Upper lobe of left lung (tissue), 6 donors: ENCODE data around the gene RIPOR2. TPM values are rescaled to one million over a fixed set of nuclear protein-coding genes. Genes with fewer than 3 reads are reported as not detected.
"Not testable (repeated sequence)": the region's sequence is repeated elsewhere in the genome, so short reads cannot be mapped to it uniquely, and the experiment has no call there.

Experiments
- ATAC-seq, 2 donors: fragments of 200-7000 bp; cut with Tn5 transposase; one replicate each; pipeline ENCODE4 v1.9.1; 2022; ENCODE audit warnings: mild to moderate bottlenecking in 2 of 2, moderate library complexity in 2 of 2; ENCODE audit not compliant: low FRiP score in 2 of 2
- DNase-seq, 2 donors: peaks; one replicate each; pipeline ENCODE4 v3.0.0-alpha.2; 2019 to 2020
- H3K27ac ChIP-seq, 4 donors: fragments of 200-600 bp; sonication (generic); one replicate each; pipeline ENCODE4 v1.5.1; 2016 to 2019
- H3K27me3 ChIP-seq, 4 donors: fragments of 200-600 bp; sonication (generic); one replicate each; pipeline ENCODE4 v1.5.1; 2017 to 2019
- H3K36me3 ChIP-seq, 4 donors: fragments of 200-600 bp; sonication (generic); one replicate each; pipeline ENCODE4 v1.5.1; 2016 to 2019
- H3K4me1 ChIP-seq, 4 donors: fragments of 200-600 bp; sonication (generic); one replicate each; pipeline ENCODE4 v1.5.1; 2018 to 2019
- H3K4me3 ChIP-seq, 4 donors: fragments of 200-600 bp; sonication (generic); one replicate each; pipeline ENCODE4 v1.5.1; 2017 to 2019; ENCODE audit warnings: mild to moderate bottlenecking in 2 of 4, moderate library complexity in 1 of 4
- H3K9me3 ChIP-seq, 4 donors: fragments of 200-600 bp; sonication (generic); one replicate each; pipeline ENCODE4 v1.5.1; 2018 to 2019
- EP300 ChIP-seq, 4 donors: sonication (generic); formaldehyde crosslinking; IDR thresholded peaks; one replicate each; pipeline ENCODE4 v1.5.1; 2017; ENCODE audit warnings: antibody characterized with exemption in 4 of 4, control low read depth in 2 of 4
- POLR2A ChIP-seq, 4 donors: fragments of 450-650 bp; IDR thresholded peaks; one replicate each; pipeline ENCODE4 v1.5.1; 2016 to 2017; ENCODE audit warnings: antibody characterized with exemption in 4 of 4, mild to moderate bottlenecking in 2 of 4
- POLR2AphosphoS5 ChIP-seq, 2 donors: sonication (generic); formaldehyde crosslinking; IDR thresholded peaks; one replicate each; pipeline ENCODE4 v1.5.1; 2017; ENCODE audit warnings: antibody characterized with exemption in 2 of 2
- WGBS, 2 donors: methylation state at CpG; one replicate each; pipeline ENCODE4 v1.1.5; 2017 to 2018; 5-methylcytosine and 5-hydroxymethylcytosine counted together
- total RNA-seq, 6 donors: library from RNA; depleted of rRNA in 4 of 6; stranded (reverse); fragments of >200 nt in 4 of 6; gene quantifications; one replicate each; pipeline versions ENCODE4 v1.1.0 to v1.2.1, GENCODE V29; 2016 to 2021
- TF ChIP-seq, protein P1 (sequence below), 6 experiments: fragments of 450-650 bp in 4 of 6; fragments of 200-600 bp in 2 of 6; sonication (generic) in 2 of 6; IDR thresholded peaks; one replicate each; pipeline ENCODE4 v1.5.1; 2016 to 2019; ENCODE audit warnings: antibody characterized with exemption in 6 of 6
- donor health status: DM: no; HTN: no; CAD: no; lungs with moderate emphysema.
- donor health status: DM: no; HTN: yes; CAD: no; lungs with severe emphysema.

Gene RIPOR2
- total RNA-seq, 6 donors from 2014 or later = 25.3 to 67.1 (median 48.3) TPM

DNA sequence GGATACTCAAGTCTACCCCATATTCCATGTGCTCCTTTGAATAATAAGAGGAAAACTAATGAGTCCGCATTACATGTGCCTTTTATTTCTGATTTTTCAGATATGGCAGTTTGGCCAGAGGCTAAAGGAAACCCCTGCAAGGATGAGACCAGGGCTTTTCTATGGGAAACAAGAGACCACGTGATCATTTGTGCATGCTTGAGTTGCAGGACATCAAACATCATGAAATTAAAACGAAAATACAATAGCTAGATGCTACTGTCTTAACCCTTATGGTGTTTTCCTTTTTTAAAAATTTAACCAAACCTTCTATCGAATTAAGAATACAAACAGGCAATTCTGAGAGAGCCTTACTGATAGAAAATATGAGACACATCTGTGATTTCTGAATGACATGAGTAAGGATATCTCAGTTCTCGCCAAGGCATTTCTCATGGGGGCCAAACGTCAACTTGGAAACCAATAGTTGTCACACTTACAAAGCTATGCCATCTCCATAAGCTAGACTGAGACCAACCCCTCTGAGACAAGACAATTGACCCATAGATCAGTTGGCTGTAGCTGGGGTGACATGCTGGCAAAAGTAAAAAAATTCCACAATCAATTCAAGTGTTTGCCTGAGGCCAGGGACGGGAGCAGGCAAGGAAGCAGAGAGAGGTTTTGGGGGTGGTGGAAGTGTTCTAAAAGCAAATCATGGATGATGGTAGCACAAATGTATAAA lies 52.8 kb downstream of the RIPOR2 start:
- no peaks in the 10 kb centered on the region for H3K27me3 ChIP-seq
- peaks cover 0 to 4% (median 0%) of the 10 kb centered on the region in 4 donors for H3K4me1 ChIP-seq
- H3K4me3 ChIP-seq = no peak overlapping the region
- H3K9me3 ChIP-seq = no peaks in the 10 kb centered on the region
- TF ChIP-seq, protein P1, sequence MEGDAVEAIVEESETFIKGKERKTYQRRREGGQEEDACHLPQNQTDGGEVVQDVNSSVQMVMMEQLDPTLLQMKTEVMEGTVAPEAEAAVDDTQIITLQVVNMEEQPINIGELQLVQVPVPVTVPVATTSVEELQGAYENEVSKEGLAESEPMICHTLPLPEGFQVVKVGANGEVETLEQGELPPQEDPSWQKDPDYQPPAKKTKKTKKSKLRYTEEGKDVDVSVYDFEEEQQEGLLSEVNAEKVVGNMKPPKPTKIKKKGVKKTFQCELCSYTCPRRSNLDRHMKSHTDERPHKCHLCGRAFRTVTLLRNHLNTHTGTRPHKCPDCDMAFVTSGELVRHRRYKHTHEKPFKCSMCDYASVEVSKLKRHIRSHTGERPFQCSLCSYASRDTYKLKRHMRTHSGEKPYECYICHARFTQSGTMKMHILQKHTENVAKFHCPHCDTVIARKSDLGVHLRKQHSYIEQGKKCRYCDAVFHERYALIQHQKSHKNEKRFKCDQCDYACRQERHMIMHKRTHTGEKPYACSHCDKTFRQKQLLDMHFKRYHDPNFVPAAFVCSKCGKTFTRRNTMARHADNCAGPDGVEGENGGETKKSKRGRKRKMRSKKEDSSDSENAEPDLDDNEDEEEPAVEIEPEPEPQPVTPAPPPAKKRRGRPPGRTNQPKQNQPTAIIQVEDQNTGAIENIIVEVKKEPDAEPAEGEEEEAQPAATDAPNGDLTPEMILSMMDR (IDR thresholded peaks at IDR 0.05) = no peak
- TF ChIP-seq POLR2AphosphoS5 (IDR thresholded peaks at IDR 0.05) (no peak), EP300 (IDR thresholded peaks at IDR 0.05) (no peak), POLR2A (IDR thresholded peaks at IDR 0.05) (no peak)
- DNase-seq (no peak), ATAC-seq (no peak)
- H3K27ac ChIP-seq = no peak overlapping the region
- WGBS, 2 donors = 86 to 87% methylated on average over 7 of the region's 7 CpGs
- no peaks in the 10 kb centered on the region for H3K36me3 ChIP-seq

- DNase-seq = no peak
- Histone ChIP-seq H3K9me3 (peaks cover 0 to 5% (median 0%) of the 10 kb centered on the region in 4 donors), H3K36me3 (no peaks in the 10 kb centered on the region), H3K4me3 (no peak overlapping the region), H3K27me3 (no peaks in the 10 kb centered on the region), H3K4me1 (peaks cover 0 to 4% (median 0%) of the 10 kb centered on the region in 4 donors), H3K27ac (no peak overlapping the region)
- no peak for ATAC-seq
- TF ChIP-seq, protein P1 (IDR thresholded peaks at IDR 0.05) = no peak
- no peak for TF ChIP-seq POLR2AphosphoS5 (IDR thresholded peaks at IDR 0.05)
- TF ChIP-seq EP300 (IDR thresholded peaks at IDR 0.05) = no peak
- no peak for TF ChIP-seq POLR2A (IDR thresholded peaks at IDR 0.05)
- WGBS, 2 donors = 74 to 79% methylated on average over 3 of the region's 3 CpGs
Measured at GRCh38 chr6:24882295-24882694, 53.5 kb downstream of the RIPOR2 start.

DNA sequence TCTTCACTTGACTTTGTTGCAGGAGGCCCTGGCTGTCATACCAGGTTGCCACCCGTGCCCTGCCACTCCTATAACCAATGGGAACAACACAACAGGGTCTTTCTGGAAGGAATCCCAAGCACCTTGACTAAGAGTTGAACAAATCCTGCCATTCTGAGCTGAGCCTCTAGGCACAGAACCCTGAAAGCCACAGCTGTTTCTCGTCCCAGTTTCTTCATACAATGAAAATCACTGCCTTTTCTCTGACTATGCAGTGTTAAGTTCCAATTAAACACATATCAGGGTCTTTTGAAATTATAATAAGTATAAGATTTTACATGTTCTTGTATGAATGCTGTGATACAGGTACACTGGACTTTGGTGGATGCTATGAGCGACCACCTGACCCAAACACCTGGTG lies 54.4 kb downstream of the RIPOR2 start:
- no peak overlapping the region for H3K27ac ChIP-seq
- H3K4me1 ChIP-seq = peaks cover 0 to 4% (median 0%) of the 10 kb centered on the region in 4 donors
- H3K27me3 ChIP-seq = no peaks in the 10 kb centered on the region
- TF ChIP-seq POLR2AphosphoS5 (IDR thresholded peaks at IDR 0.05) (no peak), POLR2A (IDR thresholded peaks at IDR 0.05) (no peak), EP300 (IDR thresholded peaks at IDR 0.05) (no peak)
- TF ChIP-seq, protein P1 (IDR thresholded peaks at IDR 0.05) = no peak
- no peaks in the 10 kb centered on the region for H3K36me3 ChIP-seq
- peaks cover 0 to 9% (median 0%) of the 10 kb centered on the region in 4 donors for H3K9me3 ChIP-seq
- ATAC-seq (no peak), DNase-seq (no peak)
- 72 to 87% methylated on average over 3 of the region's 3 CpGs for WGBS, 2 donors
- H3K4me3 ChIP-seq = no peak overlapping the region

DNA sequence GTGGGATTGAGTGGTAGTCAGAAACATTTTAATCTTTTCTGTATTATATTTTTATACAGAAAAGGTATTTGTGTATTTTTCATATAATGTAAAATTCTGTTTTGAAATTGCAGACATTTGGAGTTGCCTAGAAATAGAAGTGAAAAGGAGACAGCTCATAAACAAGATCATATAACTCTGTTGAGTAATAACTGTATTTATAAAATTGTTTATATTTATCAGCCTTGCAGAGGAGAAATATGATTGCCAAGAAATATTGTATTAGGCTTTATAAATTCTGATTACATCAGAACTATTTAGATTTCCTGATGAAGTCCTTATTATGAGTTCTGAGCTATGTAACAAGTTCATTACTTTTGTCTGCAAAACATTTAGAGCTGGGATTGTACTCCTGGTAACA lies 55.3 kb downstream of the RIPOR2 start:
- peaks cover 0 to 9% (median 0%) of the 10 kb centered on the region in 4 donors for H3K9me3 ChIP-seq
- ATAC-seq (no peak), DNase-seq (no peak)
- H3K27me3 ChIP-seq = no peaks in the 10 kb centered on the region
- H3K4me3 ChIP-seq = no peak overlapping the region
- H3K36me3 ChIP-seq = no peaks in the 10 kb centered on the region
- no peak for TF ChIP-seq POLR2A (IDR thresholded peaks at IDR 0.05)
- no peak for TF ChIP-seq EP300 (IDR thresholded peaks at IDR 0.05)
- TF ChIP-seq, protein P1 (IDR thresholded peaks at IDR 0.05) = no peak
- TF ChIP-seq POLR2AphosphoS5 (IDR thresholded peaks at IDR 0.05) = no peak
- H3K4me1 ChIP-seq = peaks cover 0 to 4% (median 0%) of the 10 kb centered on the region in 4 donors
- no peak overlapping the region for H3K27ac ChIP-seq

DNA sequence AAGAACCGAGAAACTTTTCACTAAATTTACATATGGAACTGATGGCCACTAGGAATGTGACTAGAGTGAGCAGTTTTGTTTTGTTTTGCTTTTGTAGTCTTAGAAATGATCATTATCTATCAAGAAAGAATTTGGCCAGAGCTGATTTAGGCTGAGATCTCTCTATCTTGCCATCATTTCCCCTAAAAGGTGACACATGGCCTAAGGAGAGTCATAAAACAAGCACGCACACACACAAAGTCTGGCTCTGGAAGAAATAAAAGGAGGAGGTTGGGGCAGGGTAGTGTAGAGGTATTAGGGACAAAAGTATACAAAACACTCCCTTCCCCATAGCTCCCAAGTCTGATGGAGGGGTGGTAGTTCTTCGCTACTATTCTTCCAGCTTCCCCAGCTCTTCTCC lies 56.4 kb downstream of the RIPOR2 start:
- no peak overlapping the region for H3K4me3 ChIP-seq
- 84 to 93% methylated on average over 3 of the region's 3 CpGs for WGBS, 2 donors
- no peak for ATAC-seq
- peaks cover 0 to 4% (median 0%) of the 10 kb centered on the region in 4 donors for H3K4me1 ChIP-seq
- TF ChIP-seq EP300 (IDR thresholded peaks at IDR 0.05) (no peak), POLR2A (IDR thresholded peaks at IDR 0.05) (no peak), POLR2AphosphoS5 (IDR thresholded peaks at IDR 0.05) (no peak)
- TF ChIP-seq, protein P1 (IDR thresholded peaks at IDR 0.05) = no peak
- no peak for DNase-seq
- H3K27me3 ChIP-seq = no peaks in the 10 kb centered on the region
- H3K27ac ChIP-seq = no peak overlapping the region
- H3K9me3 ChIP-seq = peaks cover 0 to 9% (median 0%) of the 10 kb centered on the region in 4 donors
- H3K36me3 ChIP-seq = peaks cover 0 to 6% (median 2%) of the 10 kb centered on the region in 4 donors

- H3K27me3 ChIP-seq, ATAC-seq, H3K9me3 ChIP-seq, H3K4me3 ChIP-seq, H3K27ac ChIP-seq, H3K4me1 ChIP-seq, DNase-seq: not testable (repeated sequence)
- peaks cover 0 to 22% (median 8%) of the 10 kb centered on the region in 4 donors for H3K36me3 ChIP-seq
- 90 to 92% methylated on average over 4 of the region's 4 CpGs for WGBS, 2 donors
Measured at GRCh38 chr6:24877747-24878146, 58.0 kb downstream of the RIPOR2 start.
